Amniotic epithelial cell (primary cell): Measurements from ENCODE around the gene AMACR.
A peak's percentile ranks its signal among the peaks of the same experiment; 100 is the strongest.
"Not testable (repeated sequence)": the region's sequence is repeated elsewhere in the genome, so short reads cannot be mapped to it uniquely, and the experiment has no call there.

ENCODE experiments used
- DNase-seq: peaks from one replicate; pipeline ENCODE4 v3.0.0-alpha.2; 2010; ENCODE audit warnings: low read depth

Gene AMACR

DNA sequence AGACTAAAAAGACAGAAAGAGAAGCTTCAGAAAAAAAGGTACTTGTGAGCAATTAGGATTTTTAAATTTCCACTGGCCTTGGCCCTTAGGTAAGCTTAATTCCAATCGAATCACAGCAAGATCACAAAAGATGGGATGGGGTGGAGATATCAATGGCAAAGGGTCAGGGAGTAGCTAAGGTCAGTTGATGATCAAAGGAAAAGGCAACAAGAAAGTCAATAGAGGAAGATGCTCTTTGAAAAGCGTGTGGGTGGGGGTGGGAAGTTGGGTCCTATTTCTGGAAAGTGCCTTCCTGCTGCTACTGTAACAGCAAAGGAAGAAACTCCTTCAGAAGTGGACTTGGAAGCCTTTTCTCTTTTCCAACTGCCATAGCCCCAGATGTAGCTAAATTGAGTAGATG lies 27.9 kb upstream of the AMACR start:
- no peak for DNase-seq

DNA sequence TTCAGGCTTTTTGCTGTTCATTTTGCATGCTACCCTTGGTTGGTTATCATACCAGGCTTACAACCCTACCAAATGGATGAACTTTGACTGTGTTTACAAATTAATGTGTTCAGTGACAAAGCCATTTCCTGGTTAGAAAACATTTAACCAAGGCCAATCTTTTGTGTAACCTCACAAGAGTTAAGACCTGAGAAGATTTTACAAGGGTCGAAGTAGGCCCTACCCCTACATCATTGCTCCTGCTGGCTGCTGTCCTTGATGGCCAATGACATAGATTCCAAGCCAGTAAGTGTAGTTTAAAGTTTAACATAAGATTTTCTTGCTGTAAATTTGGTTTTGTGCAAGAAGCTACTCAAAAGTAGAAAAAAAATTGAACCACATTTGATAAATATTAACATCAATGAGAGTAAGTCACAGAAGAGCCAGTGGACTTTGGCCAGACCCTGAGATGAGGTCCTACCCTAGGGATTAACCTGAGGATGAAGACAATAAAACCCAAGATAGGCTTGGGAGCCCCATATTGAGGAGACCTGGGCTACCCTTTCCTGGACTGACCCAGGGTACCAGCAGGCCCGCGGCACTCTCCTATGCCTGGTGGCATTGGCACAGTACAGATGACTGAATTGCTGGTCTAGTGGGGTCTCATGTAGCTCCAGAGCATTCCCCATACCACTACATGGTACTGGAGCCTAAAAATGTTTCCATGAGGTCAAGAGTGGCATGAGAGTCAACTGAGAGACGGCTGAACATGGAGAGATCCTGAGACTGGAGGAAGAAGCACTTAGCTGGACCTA lies 26.9 kb upstream of the AMACR start:
- no peak for DNase-seq

DNA sequence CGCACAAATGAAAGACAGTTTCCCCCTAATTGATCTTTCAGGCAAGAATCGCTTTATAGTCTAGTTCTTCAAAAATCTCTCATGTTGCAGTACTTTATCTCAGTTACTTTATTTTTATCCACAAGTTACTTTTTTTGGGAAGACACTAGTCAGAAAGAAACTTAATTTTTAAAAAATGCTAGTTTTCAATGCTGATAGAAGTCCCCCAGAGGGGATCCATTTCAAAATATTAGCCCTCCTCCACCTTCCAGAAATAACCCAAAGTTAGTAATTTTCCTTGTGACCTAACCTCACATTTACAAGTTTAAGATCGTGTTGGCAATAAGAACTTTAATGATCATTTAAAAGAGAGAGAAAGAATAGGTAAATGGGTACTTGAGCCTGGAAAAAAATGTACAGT lies 24.1 kb upstream of the AMACR start:
- no peak for DNase-seq

DNA sequence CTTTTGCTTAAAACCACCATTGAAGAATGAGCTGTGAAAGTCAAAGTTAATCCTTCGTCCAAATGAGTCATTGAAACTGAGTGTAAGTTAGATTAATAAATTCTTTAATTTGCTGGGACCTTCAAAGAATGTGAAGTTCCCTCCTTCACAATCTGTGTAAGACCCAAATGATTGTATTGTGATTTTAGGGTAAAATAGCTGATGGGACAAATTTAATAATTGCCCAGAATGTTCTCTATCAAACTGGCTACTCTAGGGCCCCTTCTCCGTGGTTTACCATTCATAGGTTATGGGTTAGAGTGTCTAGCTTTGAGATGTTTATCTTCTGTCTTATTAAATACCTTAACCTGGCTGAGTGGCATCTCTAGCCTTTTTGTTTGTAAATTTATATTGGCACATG lies 23.3 kb upstream of the AMACR start:
- no peak for DNase-seq

DNA sequence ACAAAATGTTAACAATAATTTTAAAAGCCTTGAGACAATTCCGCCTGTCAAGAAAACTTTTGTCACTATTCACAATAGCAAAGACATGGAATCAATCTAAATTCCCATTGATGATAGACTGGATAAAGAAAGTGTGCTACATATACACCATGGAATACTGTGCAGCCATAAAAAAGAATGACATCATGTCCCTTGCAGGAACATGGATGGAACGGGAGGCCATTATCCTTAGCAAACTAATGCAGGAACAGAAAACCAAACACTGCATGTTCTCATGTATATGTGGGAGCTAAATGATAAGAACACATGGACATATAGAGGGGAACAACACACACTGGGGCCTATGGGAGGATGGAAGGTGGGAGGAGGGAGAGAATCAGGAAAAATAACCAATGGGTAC lies 22.7 kb upstream of the AMACR start:
- DNase-seq: not testable (repeated sequence)

DNA sequence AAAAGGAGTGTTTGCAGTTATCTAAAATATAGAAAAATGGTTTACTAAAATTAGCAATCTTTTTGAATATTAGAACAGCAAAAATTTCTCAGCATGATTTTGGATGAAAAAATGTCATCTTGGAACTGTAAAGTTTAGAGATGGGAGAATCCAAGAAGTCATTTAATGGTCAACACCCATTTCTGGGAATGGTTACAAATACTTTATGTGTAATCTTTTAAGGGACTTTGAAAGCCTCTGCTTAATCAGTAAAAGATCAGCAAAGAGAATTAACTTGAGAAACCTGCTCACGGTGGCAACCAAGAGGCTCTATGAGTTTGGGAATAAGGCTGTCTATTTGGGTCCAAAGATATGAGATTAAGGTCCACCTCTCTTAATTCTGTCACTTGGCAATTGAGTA lies 22.2 kb upstream of the AMACR start:
- DNase-seq: no peak

DNA sequence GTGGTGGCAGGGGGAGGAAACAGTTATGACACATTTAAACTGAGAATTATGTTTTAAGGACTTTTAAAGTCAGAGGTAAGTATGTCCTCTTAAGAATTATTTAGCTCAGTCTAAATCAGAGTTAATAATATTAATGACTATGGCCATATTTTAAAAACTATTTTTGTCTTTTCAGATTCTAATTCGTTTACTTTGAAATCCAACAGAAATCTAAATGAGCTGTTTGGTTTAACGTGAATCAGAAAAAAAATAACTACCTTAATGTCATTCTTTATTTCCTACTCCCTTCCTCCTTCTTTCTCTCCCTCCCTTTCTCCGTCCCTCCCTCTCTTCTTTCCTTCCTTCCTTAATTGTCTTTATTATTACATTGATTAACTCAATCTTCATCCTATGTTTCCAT lies 20.5 kb upstream of the AMACR start:
- no peak for DNase-seq

DNA sequence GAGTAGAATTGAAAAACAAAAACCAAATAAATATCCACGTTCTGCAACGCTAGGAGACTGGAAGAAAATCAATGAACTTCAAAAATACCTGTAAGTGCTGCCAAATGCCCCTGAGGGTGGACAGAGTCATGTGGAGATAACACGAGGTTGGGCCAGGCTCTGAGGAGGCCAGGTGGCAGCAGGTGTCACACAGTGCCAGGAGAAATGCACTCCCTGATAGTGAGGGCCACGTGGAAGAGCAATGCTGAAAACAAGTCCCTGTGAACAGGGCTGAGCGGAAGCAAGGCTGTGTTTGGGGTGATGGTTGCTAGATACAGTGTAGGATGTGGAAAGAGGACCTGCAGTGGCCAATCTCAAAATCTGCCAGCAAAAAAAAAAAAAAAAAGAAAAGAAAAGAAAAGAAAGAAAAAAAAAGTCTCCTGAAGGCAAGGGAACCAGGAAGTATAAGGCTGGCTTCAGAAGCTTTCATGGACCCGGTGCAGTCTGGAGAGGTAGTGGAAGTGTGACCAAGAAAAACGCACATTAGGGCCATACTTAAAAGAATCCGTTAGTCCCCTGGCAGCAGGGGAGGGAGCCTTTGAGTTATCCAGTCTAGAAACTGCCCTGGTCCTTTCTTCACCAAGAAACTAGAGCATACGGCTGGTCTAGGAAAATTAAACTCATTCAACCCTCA lies 18.4 kb upstream of the AMACR start:
- DNase-seq: no peak

DNA sequence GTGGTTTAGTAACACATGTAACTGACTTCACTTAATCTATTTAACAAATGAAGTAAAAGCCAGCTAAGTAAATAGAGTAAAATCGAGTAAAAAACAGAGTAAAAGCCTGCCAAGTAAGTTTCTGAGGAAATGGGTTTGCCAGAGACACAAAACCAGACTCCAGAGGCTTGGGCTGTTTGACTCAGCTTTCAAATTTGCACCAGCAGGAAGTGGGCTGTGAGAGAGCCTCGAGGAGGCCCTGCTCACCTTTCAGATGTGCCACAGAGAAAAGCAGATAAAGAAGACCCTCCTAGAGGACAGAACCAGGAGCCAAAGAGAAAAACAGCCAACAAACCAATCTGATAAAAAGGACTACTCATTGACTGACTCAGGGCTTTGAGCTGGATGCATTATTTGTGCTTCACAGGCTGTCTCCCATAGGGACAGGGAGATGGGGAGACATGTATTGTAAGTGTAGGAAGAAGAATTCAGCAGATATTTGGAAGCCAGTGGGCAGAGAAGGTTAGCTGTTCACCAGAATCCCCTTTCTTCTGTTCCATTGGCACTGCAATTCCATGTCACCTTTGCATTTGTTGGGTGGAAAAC lies 14.4 kb upstream of the AMACR start:
- peak; percentile 31 for DNase-seq

DNA sequence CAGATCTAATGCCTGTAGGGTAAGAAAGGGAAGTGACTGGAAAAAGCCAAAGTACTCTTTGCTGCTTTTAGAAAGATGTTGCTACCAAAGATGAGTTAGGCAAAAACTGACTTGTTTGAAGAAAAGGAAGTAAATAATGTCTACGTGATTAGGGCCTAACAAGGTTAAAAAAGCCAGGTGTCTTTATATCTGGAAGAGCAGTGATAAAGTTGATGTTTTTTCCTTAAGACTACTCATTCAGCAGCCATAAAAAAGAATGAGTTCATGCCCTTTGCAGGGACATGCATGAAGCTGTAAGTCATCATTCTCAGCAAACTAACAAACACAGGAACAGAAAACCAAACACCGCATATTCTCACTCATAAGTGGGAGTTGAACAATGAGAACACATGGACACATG lies 13.5 kb upstream of the AMACR start:
- no peak for DNase-seq

DNA sequence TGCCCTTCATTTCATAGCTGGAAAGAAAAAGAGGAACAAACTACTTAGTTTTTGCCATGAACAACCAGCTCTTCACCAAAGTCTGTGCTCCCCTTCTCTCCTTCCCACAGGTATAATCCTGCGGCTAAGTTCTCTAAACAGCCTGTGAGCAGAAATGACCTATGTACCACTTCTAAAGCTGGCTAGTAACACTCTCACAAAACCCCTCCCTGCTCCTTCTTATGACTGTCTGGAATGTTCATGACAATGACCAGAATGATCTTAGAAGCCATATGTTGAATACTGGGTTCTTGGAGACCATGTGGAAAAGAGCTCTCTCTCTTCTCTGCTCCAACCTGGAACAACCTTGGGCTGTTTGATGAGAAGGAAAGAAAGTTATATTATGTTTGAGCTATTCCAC lies 12.9 kb upstream of the AMACR start:
- DNase-seq: no peak

DNA sequence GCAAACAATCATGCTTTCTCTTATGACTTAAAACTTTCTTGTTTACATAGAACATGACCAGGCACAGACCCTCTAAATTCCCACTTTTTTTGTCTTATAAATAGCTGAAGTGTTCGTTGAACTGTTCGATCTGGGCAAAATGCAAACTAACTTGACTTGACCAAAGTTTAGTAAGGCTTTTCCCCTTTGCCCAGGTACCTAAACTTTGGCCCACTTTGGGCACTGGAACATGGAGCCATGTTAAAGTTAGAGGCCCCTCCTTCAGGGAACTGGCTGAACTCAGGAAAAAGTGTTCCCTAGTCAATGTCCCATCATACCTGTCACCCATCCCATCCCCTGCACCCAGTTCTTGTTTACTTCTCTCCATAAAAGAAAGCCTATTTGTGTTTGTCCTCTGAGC lies 9.4 kb upstream of the AMACR start:
- no peak for DNase-seq

DNA sequence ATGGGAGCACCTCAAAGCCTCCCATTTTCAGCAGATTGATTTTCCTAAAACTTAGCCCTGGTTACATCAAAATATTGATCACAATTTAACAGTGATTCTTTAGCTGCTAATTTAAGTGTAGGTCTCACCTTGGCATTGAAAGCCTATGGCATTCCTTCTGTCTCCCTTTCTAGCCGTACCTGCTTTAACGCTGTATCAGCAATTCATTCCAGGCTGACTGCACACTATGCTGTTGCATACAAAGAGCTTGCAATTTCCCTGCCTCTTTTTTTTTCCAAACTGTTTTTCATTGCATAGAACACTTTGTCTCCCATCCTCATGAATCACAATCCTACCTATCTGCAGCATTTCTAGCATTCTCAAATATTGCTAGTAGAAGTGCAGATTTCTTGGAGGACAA lies 8.9 kb upstream of the AMACR start:
- no peak for DNase-seq

DNA sequence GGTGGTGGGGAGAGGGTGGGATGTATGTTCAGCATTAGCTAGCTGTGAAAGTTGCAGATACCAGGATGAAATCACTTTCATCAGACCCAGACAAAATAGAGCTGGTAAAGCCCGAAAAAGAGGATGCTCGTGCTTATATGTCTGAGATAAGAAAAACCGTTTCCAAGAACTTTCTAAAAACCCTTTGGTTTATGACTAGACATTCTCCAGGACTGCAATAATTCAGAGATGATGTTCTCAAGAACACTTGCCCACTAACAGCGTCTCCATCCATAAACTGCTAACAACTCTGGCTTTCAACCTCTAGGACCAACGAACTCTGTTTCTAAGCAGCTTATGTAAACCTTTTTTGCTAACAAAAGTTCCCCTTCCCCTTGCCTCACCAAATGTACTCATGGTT lies 8.4 kb upstream of the AMACR start:
- peak; percentile 24 for DNase-seq

DNA sequence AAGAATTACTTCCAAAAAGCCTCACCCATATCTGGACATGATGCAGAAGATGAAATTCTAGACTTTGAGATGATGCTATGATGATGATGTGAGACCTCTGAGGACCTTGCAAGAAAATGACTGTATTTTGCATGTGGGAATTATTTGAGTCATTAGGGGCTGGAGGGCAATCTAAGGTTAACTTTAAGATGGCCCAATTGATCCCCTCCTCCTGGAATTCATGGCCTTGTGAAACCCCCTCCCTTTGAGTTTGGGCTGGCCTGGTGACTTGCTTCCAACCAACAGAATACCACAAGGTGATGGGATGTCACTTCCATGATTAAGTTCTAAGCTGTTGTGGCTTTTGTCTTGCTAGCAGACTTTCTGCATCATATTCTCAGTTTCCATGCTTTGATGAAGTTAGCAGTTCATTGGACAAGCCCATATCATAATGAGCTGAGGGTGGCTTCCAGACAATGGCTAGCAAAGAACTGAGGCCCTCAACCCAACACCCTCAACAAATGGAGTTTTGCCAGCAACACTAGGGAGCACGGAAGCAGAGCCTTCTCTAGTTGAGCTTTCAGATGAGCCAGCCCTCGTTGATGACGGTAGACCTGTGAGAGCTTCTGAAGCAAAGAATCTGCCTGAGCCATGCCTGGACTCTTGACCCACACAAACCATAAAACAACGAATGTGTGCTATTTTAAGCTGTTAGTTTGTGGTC lies 7.4 kb upstream of the AMACR start:
- no peak for DNase-seq

DNA sequence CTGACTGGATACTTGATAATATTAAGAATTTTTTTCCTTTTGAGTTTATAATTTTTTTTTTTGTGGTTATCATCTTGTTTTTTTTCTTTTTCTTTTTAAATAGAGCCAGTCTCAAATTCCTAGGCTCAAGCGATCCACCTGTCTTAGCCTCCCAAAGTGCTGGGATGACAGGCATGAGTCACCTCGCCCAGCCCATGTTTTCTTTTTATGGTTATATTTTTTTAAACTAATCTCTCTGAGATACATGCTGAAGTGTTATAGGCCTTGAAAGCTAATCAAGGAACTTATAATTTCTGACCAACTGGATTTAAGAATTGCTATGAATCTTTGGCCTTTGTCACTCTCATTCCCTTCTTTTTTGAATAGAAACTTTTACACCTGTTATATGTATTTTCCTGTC lies 6.8 kb upstream of the AMACR start:
- DNase-seq: no peak

DNA sequence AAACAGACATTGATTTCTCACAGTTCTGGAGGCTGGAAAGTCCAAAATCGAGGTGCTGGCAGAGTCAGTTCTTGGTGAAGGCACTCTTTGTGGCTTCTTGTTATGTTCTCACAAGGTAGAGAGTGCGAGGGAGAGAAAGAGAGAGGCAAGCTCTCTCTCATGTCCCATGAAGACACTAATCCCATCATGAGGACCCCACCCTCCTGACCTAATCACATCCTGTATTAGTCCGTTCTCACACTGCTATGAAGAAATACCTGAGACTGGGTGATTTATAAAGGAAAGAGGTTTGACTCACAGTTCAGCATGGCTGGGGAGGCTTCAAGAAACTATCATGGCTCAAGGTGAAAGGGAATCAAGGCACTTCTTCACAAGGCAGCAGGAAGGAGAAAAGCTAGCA lies 5.7 kb upstream of the AMACR start:
- DNase-seq: no peak

DNA sequence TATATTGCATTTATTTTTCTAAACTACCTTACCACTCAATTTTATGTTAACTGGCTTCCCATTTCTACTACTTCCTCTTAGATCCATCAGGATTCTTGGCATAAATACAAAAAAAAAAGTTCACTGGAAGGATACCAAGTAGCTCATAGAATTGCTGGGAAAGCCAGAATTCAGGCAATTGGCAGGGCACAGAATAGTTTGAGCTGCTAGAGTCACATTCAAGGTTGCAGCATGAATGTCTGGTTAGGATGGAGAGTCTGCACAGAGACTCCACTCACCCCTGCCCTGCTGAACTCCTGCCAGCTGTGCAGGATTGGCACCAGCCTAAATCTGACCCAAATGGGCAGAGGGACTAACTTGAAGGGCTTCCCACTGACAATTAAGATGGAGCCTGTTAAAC lies 4.9 kb upstream of the AMACR start:
- no peak for DNase-seq

DNA sequence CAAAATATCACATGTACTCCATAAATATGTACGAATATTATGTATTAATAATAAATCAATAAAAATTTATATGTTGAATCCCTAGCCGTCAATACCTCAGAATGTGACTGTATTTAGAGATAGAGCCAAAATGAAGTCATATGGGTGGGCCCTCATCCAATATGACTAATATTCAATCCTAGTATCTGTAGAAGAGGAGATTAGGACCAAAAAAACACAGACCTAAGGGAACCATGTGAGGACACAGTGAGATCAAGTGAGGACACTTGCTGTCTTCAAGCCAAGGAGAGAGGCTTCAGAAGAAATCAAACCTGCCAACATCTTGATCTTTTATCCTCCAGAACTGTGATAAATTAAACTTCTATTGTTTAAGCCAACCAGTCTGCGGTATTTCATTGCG lies 3.7 kb upstream of the AMACR start:
- no peak for DNase-seq

DNA sequence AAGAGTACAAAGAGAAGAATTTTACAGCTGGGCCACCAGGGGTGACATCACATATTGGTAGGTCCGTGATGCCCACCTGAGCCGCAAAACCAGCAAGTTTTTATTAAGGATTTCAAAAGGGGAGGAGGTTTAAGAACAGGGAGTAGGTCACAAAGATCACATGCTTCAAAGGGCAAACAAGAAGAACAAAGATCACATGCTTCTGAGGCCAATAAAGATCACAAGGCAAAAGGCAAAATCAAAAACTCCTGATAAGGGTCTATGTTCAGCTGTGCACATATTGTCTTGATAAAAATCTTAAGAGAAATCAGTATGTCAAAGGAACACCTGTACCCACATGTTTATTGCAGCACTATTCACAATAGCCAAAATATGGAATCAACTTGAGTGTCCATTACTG lies 2.3 kb upstream of the AMACR start:
- not testable (repeated sequence) for DNase-seq

DNA sequence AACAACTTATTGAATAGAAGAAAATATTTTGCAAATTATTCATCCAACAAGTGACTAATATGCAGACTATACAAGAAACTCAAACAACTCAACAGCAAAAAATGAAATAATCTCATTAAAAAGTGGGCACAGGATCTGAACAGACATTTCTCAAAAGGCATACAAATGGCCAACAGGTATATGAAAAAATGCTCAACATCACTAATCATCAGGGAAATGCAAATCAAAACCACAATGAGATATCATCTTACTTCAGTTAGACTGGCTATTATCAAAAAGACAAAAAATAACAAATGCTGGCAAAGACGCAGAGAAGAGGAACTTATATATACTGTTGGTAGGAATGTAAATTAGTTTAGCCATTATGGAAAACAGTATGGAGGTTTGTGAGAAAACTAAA lies 1.8 kb upstream of the AMACR start:
- DNase-seq: no peak

DNA sequence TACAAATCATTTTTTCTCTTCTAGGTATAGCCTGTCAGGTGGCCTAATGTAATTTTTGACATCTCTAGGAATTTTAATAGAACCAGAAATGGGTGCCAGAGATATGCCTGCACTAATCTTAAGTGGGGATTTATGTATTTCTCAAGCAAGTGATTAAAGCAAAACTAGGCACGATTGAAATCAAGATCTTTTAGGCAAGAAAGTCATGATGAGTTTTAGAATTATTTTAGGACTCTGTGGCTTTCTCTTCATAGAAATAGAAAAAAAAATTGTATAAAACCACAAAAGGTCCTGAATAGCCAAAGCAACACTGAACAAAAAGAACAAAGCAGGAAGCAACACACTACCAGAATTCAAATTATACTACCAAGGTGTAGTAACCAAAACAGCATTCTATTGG lies 952 bp upstream of the AMACR start:
- DNase-seq: peak; percentile 18

DNA sequence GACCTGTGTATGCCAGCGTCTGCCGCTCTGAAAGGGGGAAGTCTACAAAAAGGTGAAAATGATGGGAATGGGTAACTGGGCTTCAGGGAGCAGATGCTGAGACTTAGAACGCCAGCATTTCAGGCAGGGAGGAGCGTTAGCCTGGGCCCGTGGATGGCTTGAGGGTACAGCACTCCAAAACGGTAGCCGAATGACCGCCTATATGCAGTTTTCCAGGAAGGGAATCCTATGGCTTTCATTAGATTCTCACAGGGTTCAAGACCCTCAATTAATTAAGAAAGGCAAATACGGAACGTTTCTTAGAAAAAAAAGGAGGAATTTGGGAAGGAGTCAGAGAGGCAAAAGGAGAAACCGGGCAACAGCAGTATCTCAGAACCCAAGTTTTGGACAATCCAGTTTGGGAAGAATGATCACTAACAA lies 639 bp downstream of the AMACR start:
- no peak for DNase-seq
